ENCODE data around the gene NCOA3.
"Not testable (repeated sequence)": the region's sequence is repeated elsewhere in the genome, so short reads cannot be mapped to it uniquely, and the experiment has no call there.

NCOA3 gene

GRCh38 chr20:47568019-47568418, 66.3 kb downstream of the NCOA3 start:
- no peak for DNase-seq (ENCODE audit: low read depth)

- DNase-seq (ENCODE audit: low read depth), result no peak
Observed at GRCh38 chr20:47568837-47569410, 67.2 kb downstream of the NCOA3 start.

GRCh38 chr20:47571426-47571825, 69.7 kb downstream of the NCOA3 start:
- DNase-seq (ENCODE audit: low read depth), result no peak

- DNase-seq (ENCODE audit: low read depth), result no peak
Observed at GRCh38 chr20:47572105-47572729, 70.5 kb downstream of the NCOA3 start.

GRCh38 chr20:47573559-47573958, 71.9 kb downstream of the NCOA3 start:
- DNase-seq (ENCODE audit: low read depth), result no peak

GRCh38 chr20:47574616-47575364, 73.1 kb downstream of the NCOA3 start:
- DNase-seq (ENCODE audit: low read depth), result no peak

- DNase-seq (ENCODE audit: low read depth), result no peak
Observed at GRCh38 chr20:47576516-47577033, 74.9 kb downstream of the NCOA3 start.

GRCh38 chr20:47577314-47577713, 75.6 kb downstream of the NCOA3 start:
- no peak for DNase-seq (ENCODE audit: low read depth)

GRCh38 chr20:47578543-47578942, 76.9 kb downstream of the NCOA3 start:
- no peak for DNase-seq (ENCODE audit: low read depth)

GRCh38 chr20:47580686-47581085, 79.0 kb downstream of the NCOA3 start:
- DNase-seq (ENCODE audit: low read depth), result not testable (repeated sequence)

- no peak for DNase-seq (ENCODE audit: low read depth)
Observed at GRCh38 chr20:47581090-47581489, 79.4 kb downstream of the NCOA3 start.

- DNase-seq (ENCODE audit: low read depth), result no peak
Observed at GRCh38 chr20:47583551-47583950, 81.9 kb downstream of the NCOA3 start.

- DNase-seq (ENCODE audit: low read depth), result no peak
Observed at GRCh38 chr20:47585087-47585747, 83.5 kb downstream of the NCOA3 start.

GRCh38 chr20:47586649-47587294, 85.1 kb downstream of the NCOA3 start:
- no peak for DNase-seq (ENCODE audit: low read depth)

GRCh38 chr20:47588158-47588557, 86.5 kb downstream of the NCOA3 start:
- no peak for DNase-seq (ENCODE audit: low read depth)

- no peak for DNase-seq (ENCODE audit: low read depth)
Observed at GRCh38 chr20:47591231-47591630, 89.5 kb downstream of the NCOA3 start.

GRCh38 chr20:47594157-47594556, 92.5 kb downstream of the NCOA3 start:
- no peak for DNase-seq (ENCODE audit: low read depth)

GRCh38 chr20:47595138-47595537, 93.5 kb downstream of the NCOA3 start:
- DNase-seq (ENCODE audit: low read depth), result not testable (repeated sequence)

GRCh38 chr20:47596003-47596571, 94.4 kb downstream of the NCOA3 start:
- no peak for DNase-seq (ENCODE audit: low read depth)

GRCh38 chr20:47597090-47597489, 95.4 kb downstream of the NCOA3 start:
- DNase-seq (ENCODE audit: low read depth), result no peak

GRCh38 chr20:47598911-47599744, 97.4 kb downstream of the NCOA3 start:
- no peak for DNase-seq (ENCODE audit: low read depth)

All from stimulated activated CD8-positive, alpha-beta memory T cell treated with anti-CD3 and anti-CD28 coated beads, Interleukin-15, amount 100 ng/mL, for 24 hours (primary cell).